HTERT RPE-1 (cell line): ENCODE data around the gene RAB7A.
"Not testable (repeated sequence)": the region's sequence is repeated elsewhere in the genome, so short reads cannot be mapped to it uniquely, and the experiment has no call there.

Experiments
- in situ Hi-C: fragments of 300-500 bp; cut with MboI; formaldehyde crosslinking; loops from 4 replicates; pipeline ENCODE4 v1.14.3; 2020; ENCODE audit warnings: low sequenced_read_pairs

RAB7A gene

DNA sequence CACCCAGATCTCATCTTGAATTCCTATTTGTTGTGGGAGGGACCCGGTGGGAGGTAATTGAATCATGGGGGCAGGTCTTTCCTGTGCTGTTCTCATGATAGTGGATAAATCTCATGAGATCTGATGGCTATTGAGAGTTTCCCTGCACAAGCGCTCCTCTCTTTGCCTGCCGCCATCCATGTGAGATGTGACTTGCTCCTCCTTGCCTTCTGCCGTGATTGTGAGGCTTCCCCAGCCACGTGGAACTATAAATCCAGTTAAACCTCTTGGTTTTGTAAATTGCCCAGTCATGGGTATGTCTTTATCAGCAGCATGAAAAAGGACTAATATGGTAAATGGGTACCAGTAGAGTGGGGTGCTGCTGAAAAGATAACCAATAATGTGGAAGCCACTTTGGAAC lies 23.6 kb downstream of the RAB7A start:
- in situ Hi-C loops, result not testable (repeated sequence)

DNA sequence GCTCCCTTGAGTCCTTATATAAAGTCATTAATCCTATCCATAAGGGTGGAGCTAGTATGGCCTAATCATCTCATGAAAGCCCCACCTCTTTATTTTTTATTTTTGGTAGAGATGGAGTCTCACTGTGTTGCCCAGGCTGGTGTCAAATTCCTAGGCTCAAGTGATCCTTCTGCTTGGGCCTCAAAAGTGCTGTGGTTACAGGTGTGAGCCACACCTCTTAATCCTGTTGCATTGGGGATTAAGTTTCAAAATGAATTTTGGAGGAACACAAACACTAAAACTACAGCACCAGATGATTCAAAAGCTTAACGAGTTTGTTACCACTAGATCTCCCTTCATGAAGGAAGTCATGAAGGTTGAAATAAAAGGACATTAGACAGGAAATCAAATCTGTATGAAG lies 27.7 kb downstream of the RAB7A start:
- in situ Hi-C loops, result no loop called here

DNA sequence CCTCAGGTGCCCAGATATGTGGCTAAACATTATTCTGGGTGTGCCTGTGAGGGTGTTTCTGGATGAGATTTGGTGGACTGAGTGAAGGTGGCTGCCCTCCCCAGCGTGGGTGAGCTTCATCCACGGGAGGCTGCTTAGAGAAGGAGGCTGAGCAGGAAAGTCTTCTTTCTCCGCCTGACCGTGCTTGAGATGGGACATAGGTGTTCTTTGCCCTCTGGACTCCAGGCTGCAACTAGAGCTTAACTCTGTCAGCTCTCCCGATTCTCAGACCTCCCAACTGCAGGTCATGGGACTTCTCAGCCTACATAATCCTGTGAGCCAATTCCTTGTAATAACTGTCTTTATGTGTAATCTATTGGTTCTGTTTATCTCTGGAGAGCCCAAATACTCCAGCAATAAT lies 34.1 kb downstream of the RAB7A start:
- in situ Hi-C loops, result no loop called here

DNA sequence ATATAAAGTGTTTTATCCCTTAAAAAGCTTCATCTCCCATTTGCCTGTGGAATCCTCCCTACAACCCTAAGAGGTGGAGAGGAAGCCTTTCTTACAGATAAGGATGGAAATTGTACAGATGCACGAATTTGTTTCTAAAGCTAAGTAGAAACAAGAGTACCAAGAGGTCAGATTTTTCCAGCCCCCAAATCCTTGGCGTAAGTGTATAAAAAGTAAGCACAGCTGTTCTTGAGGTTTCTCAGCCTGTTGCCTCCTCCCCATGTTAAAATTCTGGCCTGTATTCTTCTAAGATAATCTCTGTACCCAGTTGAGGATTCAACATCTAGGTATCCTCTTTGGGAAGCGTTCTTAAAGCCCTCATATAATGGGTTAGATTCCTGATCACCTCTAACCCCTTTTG lies 34.9 kb downstream of the RAB7A start:
- in situ Hi-C loops, result no loop called here

DNA sequence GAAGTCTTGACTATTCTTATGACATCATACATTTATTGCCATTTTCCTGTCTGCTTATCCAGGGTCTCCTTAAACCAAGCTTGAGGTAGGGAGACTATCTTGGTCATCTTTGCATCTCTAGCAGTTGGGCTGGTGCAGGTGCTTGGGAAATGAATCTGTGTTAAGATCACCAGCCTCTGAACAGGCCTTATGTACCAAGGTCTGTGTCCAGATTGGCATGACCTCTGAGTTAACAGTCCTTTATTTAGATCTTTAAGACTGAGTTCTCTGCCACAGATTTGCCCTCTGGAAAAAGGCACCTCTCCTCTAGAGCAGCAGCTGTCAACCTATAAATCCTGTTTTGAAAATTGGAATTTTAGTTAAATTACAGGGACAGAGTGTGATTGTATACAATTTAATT lies 35.4 kb downstream of the RAB7A start:
- in situ Hi-C loops, result no loop called here

DNA sequence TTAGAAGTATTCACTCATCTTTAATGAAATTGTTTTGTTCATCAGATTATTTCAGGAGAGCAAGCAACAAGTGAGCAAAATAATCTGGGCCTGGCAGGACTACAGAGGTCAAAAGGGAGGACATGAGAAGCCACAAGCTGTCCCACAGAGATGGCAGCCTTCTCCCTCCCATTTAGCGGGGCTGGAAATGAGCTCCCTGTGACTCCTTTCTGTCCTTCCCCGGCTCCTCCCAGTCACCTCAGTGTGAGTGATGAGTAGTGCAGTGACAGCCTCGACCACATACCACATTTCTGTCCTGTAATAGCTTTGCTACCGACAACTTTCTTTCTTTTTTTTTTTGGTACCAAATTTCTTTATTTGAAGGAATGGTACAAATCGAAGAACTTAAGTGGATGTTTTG lies 38.0 kb downstream of the RAB7A start:
- in situ Hi-C loops, result no loop called here

DNA sequence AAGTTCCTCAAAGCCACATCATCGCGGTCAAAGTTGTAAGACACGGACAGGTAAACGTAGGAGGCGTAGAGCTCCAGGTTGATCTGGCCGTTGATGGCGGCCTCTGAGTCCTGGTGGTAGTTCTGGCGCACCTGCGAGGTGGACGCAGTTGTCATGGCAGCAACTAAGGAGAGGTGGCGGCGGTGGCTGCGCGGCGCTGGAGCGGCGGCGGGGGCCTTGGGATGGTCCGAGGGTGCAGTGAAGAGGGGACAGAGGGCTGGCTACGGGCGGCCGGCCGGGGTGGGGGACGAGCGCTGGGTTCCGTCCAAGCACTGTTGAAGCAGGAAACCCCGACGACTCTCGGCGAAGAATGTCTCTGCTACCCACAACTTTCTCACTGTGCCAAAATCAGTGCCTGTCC lies 38.9 kb downstream of the RAB7A start:
- in situ Hi-C loops, result no loop called here

DNA sequence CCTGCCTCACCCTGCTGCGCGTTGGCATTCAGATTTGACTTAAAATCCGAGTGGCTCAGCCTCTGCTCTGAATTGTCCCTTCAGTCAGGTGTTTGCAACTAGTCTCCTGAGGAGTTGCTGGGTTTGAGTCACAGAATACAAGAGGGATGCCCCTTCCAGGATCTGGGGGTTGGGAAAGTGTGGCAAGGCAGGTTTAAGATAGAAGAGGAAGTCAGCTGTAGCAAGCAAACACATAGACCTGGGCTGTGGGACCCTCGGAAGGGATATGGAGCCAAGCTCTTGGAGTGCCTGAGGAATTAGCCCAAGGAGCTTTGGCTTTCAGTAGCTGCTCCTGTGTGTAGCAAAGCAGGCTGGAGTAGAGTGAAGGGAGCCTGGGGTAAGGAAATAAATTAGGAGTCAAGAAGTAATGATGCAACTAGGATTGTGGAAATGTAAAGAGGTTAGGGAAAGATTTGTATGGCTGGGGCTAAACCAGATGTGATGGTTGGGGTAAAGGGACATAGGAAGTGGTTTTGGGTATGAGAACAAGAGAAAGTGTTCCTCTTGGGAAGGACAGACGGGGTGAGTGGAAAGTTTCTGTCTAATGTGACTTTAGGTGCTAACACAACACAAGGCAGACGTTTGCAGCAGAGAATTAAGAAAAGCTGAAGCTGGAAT lies 41.2 kb downstream of the RAB7A start:
- in situ Hi-C loops, result no loop called here

DNA sequence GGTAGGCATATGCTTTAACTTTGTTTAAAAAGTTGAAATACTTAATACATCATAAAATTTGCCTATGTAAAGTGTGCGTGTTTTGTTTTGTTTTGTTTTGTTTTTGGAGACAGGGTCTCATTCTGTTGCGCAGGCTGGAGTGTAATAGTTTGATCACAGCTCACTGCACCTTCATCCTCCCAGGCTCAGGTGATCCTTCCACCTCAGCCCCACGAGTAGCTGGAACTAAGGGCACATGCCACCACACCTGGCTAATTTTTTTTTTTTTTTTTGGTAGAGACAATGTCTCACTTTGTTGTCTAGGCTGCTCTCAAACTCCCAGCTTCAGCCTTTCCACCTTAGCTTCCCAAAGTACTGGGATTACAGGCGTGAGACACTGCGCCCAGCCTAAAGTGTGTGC lies 42.5 kb downstream of the RAB7A start:
- in situ Hi-C loops, result no loop called here

DNA sequence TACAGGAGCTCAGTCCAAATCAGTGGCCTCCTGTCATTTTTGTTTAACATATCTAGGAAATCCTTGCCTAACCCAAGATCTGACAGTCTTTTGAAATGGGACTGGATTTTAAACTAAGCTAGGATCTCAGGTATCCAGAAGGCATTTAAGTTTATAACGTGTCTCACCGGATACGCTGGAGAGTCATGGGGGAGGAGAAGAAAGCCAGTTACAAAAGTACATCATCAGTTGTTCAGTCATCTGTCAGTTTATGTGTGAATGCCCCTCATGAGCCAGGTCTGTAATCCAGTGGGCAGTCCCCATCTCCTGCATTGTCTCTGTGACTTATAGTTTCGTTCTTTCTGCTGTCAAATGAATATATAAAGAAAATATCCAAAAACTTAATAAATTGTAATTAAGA lies 44.4 kb downstream of the RAB7A start:
- in situ Hi-C loops, result no loop called here

DNA sequence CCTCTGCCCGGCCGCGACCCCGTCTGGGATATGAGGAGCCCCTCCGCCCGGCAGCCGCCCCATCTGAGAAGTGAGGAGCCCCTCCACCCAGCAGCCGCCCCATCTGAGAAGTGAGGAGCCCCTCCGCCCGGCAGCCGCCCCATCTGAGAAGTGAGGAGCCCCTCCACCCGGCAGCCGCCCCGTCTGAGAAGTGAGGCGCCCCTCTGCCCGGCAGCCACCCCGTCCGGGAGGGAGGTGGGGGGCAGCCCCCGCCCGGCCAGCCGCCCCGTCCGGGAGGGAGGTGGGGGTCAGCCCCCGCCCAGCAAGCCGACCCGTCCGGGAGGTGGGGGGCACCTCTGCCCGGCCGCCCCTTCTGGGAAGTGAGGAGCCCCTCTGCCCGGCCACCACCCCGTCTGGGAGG lies 47.2 kb downstream of the RAB7A start:
- in situ Hi-C loops, result not testable (repeated sequence)

DNA sequence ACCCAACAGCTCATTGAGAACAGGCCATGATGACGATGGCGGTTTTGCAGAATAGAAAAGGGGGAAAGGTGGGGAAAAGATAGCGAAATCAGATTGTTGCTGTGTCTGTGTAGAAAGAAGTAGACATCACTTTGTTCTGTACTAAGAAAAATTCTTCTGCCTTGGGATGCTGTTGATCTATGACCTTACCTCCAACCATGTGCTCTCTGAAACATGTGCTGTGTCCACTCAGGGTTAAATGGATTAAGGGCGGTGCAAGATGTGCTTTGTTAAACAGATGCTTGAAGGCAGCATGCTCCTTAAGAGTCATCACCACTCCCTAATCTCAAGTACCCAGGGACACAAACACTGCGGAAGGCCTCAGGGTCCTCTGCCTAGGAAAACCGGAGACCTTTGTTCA lies 47.6 kb downstream of the RAB7A start:
- in situ Hi-C loops, result not testable (repeated sequence)

DNA sequence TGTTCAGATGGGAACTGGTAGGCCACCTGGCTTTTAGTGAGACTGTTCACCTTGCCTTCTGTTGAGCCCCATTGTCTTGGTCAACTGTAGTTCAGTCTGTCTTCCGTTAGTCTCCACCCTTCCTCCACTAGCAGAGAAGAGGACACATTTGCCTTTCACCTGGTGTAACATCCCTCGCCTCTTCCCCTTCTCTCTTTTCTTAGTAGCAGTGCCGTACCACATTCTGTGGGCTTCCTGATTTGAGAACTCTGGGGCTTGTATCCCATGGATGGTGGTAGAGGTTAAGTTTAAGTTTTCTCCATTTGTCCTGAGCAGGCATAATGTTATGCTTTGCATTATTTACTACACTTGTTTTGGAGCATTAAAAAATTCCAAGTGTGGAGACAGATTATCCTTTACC lies 49.3 kb downstream of the RAB7A start:
- in situ Hi-C loops, result no loop called here

DNA sequence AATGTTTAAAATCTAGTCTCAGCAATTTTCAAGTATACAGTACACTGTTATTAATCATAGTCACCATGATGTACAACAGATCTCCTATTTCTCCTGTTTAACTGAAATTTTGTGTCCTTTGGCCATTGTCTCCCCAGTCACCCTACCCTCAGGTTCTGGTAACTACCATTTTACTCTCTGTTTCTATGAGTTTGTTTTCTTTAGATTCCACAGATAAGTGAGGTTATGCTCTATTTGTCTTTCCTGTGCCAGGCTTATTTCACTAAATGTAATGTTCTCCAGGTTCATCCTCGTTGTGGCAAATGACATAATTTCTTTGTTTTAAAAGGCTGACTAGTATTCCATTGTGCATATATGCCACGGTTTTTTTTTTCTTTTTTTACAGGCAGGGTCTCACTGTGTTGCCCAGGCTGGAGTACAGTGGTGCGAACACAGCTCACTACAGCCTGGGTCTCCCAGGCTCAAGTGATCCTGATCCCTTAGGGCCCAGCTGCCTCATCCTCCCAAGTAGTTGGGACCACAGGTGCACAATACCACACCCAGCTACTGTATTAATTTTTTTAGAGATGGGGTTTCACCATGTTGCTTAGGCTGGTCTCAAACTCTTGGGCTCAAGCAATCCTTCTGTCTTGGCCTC lies 50.0 kb downstream of the RAB7A start:
- in situ Hi-C loops, result no loop called here

DNA sequence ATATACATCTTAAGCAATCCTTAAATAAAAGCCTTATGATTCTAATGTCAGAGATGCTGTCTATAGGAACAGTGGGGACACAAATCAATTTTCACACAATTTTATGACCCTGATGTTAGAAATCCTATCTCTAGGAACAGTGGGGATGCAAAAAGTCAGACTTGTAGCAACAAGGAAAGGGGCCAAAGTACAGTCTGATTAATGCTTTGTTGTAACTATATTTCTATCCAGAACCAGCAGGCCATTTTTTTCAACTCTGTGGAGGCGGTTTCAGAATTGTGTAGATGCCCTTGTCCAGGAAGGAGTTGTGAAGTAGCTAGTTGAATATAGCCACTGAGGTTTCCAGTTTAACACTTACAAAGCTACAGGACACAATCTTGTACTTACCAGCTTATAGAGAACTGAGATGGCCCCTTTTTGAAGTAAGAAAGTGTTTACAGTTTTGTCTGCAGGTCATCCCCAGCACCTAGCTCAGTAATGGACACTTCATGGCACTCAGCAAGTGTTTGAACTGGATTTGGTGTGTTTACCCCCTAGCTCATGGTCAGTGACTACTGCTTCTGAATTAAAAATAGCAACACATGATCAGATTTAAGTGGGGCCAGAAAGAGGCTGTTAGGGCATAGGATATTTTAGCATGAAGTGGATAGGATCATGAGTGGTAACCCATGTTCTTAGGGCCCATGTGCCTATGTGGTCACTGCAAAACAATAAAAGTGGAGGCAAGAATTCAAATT lies 54.3 kb downstream of the RAB7A start:
- in situ Hi-C loops, result no loop called here

DNA sequence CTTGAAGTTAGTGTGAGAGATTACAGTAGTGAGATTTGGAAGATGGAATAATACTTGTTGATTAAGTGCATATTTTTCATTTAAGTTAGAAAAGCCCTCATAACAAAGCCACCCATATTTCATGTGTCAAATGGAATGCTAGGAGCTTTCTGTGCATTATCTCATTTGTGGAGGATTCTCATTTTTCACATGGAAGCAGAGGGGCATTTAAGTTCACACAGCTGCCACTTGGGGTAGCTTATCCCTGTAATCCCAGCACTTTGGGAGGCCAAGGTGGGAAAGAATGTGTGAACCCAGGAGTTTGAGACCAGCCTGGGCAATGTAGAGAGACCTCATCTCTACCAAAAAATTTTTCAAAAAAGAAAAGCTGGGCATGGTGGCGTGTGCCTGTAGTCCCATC lies 55.2 kb downstream of the RAB7A start:
- in situ Hi-C loops, result no loop called here

DNA sequence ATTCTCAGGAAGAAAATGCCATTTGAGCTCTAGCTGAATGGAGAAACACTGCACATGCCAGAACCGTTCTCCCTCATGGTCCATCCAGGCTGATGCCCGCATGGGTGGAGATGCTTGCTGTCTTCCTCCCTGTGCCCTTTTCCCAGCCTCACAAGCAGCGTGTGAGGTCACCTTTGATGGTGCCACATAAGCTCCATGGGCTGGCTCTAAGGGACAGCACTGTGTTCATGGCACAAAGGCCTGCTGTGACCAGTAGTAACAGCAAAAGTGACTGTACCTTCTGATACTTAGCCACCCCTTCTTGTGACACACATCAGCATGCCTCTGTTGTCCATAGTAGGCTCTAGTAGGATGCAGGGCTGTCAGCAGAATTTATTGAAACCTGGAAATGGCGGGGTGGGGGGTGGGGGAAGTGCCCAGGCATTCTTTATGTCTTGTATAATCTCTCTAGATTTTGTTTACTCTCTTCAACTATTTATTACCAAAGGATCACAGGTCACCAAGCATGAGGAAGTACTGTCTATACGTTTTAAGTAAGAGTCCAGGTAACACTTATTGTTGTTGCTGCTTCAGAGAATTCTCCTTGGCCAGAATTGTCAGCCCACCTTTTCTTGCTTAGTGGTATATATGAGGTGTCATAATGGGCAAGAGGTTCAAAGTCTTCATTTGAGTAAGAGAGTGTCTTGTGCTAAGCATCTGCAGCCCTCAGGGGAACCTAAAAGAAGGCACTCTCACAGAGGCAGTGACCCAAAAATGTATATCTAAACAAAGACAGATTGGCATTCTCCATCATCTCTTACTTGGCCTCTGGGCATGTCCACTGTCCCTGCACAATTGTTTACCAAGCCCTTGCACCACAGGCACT lies 56.5 kb downstream of the RAB7A start:
- in situ Hi-C loops, result no loop called here

DNA sequence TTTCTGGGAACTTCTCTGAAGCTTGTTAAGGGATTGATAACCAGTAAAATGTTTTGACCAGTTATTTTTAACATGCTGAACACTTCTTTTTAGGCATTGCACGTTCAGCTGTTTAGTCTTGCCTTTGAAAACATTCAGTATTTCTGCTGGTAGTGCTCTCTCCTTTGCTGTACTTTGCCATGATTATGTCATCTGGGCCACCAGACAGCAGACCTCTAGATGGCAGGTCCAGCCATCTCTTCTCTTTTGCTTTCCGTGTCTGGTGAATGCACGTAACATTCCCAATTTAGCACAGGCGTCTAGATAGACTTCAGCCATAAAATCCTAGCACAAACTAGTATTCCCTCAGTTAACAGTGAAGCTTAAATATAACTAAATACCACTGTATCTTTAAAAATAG lies 57.8 kb downstream of the RAB7A start:
- in situ Hi-C loops, result no loop called here

DNA sequence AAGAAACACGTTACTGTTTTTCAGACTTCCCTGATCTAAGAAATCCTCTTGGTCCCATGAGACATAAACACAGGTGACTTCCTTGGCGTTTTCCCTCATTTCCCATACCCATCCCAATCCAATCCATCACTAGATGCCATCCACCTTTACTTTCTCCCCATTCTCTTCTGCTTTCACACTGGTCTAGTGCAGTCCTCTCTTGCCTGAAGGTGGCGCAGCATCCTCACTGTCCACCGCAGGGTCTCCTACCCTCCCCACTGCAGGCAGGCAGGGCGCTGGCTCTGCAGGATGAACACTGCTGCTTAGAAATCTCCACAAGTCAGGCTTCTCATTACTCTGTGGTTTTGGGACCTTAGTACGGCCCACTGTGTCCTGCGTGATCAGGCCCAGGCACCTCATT lies 58.2 kb downstream of the RAB7A start:
- in situ Hi-C loops, result no loop called here

DNA sequence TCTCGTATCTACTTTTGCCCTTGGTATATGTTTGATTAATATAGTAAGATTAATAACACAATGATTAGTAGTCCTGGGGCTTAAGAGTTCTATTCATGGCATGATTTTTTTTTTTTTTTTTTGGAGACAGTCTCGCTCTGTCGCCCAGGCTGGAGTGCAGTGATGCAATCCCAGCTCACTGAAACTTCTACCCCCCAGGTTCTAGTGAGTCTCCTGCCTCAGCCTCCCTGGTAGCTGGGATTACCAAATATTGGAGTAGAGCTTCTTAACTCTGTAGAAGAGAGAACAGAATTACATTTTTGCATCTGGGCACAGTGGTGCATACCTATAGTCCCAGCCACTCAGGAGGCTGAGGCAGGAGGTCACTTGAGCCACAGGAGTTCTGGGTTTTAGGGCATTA lies 58.9 kb downstream of the RAB7A start:
- in situ Hi-C loops, result no loop called here

DNA sequence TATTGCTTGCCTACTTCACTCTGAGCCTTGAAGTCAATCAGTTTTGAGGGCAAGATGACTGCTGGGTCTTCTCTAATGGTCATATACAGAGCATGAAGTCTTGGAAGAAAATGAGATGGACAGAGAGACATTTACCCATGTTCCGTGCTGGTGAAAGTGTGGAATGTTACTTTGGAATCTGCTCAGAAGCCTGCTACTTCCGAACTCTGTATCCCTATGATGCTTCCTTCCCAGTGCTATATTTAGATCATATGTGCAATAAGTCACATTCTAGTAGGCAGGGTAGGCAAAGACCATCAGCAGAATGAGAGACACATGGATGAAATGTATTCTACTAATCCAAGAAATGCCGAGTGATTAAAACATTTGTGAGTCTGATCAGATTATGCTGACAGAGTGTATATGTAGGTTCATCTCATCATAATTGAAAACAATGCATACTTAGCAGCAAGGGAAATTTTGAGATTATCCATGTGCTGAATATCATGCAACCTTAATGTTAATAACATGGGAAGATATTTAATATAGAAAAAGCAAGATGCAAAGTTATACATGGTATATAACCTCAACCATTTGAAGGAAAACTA lies 60.5 kb downstream of the RAB7A start:
- in situ Hi-C loops, result no loop called here
